Gastrocnemius medialis (tissue), 4 donors: ENCODE data around the gene TBK1. TPM values are rescaled to one million over a fixed set of nuclear protein-coding genes. Genes with fewer than 3 reads are reported as not detected.
A peak's percentile ranks its signal among the peaks of the same experiment; 100 is the strongest.

Experiments used
- ATAC-seq, 2 donors: fragments of 150-250 bp; one replicate each; pipeline ENCODE4 v1.9.1; 2016
- DNase-seq, 2 donors: peaks; one replicate each; pipeline ENCODE4 v3.0.0-alpha.2; 2019
- H3K27ac ChIP-seq, 4 donors: fragments of 200-600 bp; sonication (generic); 1 replicate in 1 of 4; 2 replicates in 3 of 4; pipeline ENCODE4 v1.5.1; 2016 to 2018; ENCODE audit warnings: mild to moderate bottlenecking in 2 of 4, moderate library complexity in 1 of 4
- H3K27me3 ChIP-seq, 3 donors: fragments of 200-600 bp; sonication (generic) in 2 of 3; 1 replicate in 1 of 3; 2 replicates in 2 of 3; pipeline versions ENCODE4 v1.5.1 to v1.6.0; 2016 to 2019; ENCODE audit warnings: mild to moderate bottlenecking in 1 of 3, moderate library complexity in 1 of 3
- H3K36me3 ChIP-seq, 2 donors: fragments of 200-600 bp; sonication (generic) in 1 of 2; one replicate each; pipeline ENCODE4 v1.5.1; 2017 to 2018
- H3K4me1 ChIP-seq, 2 donors: fragments of 200-600 bp; sonication (generic) in 1 of 2; one replicate each; pipeline ENCODE4 v1.5.1; 2016 to 2017; ENCODE audit warnings: mild to moderate bottlenecking in 2 of 2
- H3K4me3 ChIP-seq, 4 donors: fragments of 200-600 bp; sonication (generic) in 3 of 4; 1 replicate in 1 of 4; 2 replicates in 3 of 4; pipeline ENCODE4 v1.5.1; 2016 to 2019; ENCODE audit warnings: mild to moderate bottlenecking in 2 of 4
- H3K9me3 ChIP-seq, 3 donors: fragments of 200-600 bp; sonication (generic) in 2 of 3; 1 replicate in 1 of 3; 2 replicates in 2 of 3; pipeline ENCODE4 v1.5.1; 2016 to 2019
- CTCF ChIP-seq, 5 experiments: fragments of 450-650 bp in 3 of 5; fragments of 200-600 bp in 2 of 5; sonication (generic) in 2 of 5; IDR thresholded peaks in 4 of 5; conservative IDR thresholded peaks in 1 of 5; 1 replicate in 4 of 5; 2 replicates in 1 of 5; pipeline ENCODE4 v1.5.1; 2016 to 2019; ENCODE audit warnings: antibody characterized with exemption in 5 of 5, mild to moderate bottlenecking in 3 of 5, moderate library complexity in 3 of 5
- POLR2A ChIP-seq, 2 donors: fragments of 450-650 bp; IDR thresholded peaks; one replicate each; pipeline ENCODE4 v1.6.1; 2017; ENCODE audit warnings: antibody characterized with exemption in 2 of 2, mild to moderate bottlenecking in 2 of 2, moderate library complexity in 2 of 2
- in situ Hi-C, 4 donors: fragments of 200-750 bp; cut with MboI; loops; one replicate each; pipeline versions ENCODE4 v1.15.0 to v1.8.0; 2017; ENCODE audit warnings: low sequenced_read_pairs in 4 of 4
- intact Hi-C: fragments of 100-400 bp; cut with DNase I; formaldehyde crosslinking; loops from one replicate; pipeline ENCODE4 v1.15.1; 2023; ENCODE audit warnings: low total_unique reads
- total RNA-seq, 4 donors: library from RNA; depleted of rRNA; stranded (reverse); fragments of >200 nt; gene quantifications; one replicate each; pipeline versions ENCODE4 v1.1.0 to v1.2.3, GENCODE V29; 2016

Gene TBK1
- total RNA-seq, 4 donors from 2014 or later, result 20.1 to 40.8 (median 27.6) TPM

GRCh38 chr12:64469455-64470142 is 17.7 kb downstream of the TBK1 start:
- Histone ChIP-seq H3K9me3 (no peaks in the 10 kb centered on the region), H3K4me3 (no peak overlapping the region), H3K36me3 (peaks cover 0 to 43% of the 10 kb centered on the region in 2 donors), H3K27me3 (no peaks in the 10 kb centered on the region), H3K27ac (peak overlapping the region; percentile 75 to 82 (median 78)), H3K4me1 (peaks cover 27 to 30% of the 10 kb centered on the region in 2 donors)
- ATAC-seq (peak; percentile 87 to 96), DNase-seq (peak; percentile 42 to 70)
- in situ Hi-C loops, result no loop called here
- TF ChIP-seq CTCF (IDR thresholded peaks at IDR 0.05 in 4 of 5, conservative IDR thresholded peaks at IDR 0.05 in 1 of 5) (no peak), POLR2A (IDR thresholded peaks at IDR 0.05) (no peak)
- intact Hi-C loops, result loop anchor here (2.0 kb wide), 1 partner anchor 19 kb away; no protein-coding TSS in a partner anchor

GRCh38 chr12:64470495-64470894 is 18.6 kb downstream of the TBK1 start:
- H3K27me3 ChIP-seq, result no peaks in the 10 kb centered on the region
- ATAC-seq (peak; percentile 85 to 92), DNase-seq (no peak)
- in situ Hi-C loops (no loop called here), intact Hi-C loops (no loop called here)
- H3K36me3 ChIP-seq, result peaks cover 0 to 44% of the 10 kb centered on the region in 2 donors
- H3K27ac ChIP-seq, result peak overlapping the region; percentile 75 to 82 (median 78)
- TF ChIP-seq POLR2A (IDR thresholded peaks at IDR 0.05) (no peak), CTCF (IDR thresholded peaks at IDR 0.05 in 4 of 5, conservative IDR thresholded peaks at IDR 0.05 in 1 of 5) (no peak)
- no peaks in the 10 kb centered on the region for H3K9me3 ChIP-seq
- no peak overlapping the region for H3K4me3 ChIP-seq
- H3K4me1 ChIP-seq, result peaks cover 27 to 30% of the 10 kb centered on the region in 2 donors

GRCh38 chr12:64473176-64473575 is 21.3 kb downstream of the TBK1 start:
- no peak for ATAC-seq
- no peaks in the 10 kb centered on the region for H3K27me3 ChIP-seq
- peaks cover 0 to 7% (median 0%) of the 10 kb centered on the region in 3 donors for H3K9me3 ChIP-seq
- no peak overlapping the region for H3K27ac ChIP-seq
- H3K36me3 ChIP-seq, result peaks cover 0 to 40% of the 10 kb centered on the region in 2 donors
- in situ Hi-C loops (no loop called here), intact Hi-C loops (no loop called here)
- peaks cover 27 to 30% of the 10 kb centered on the region in 2 donors for H3K4me1 ChIP-seq
- no peak for DNase-seq
- no peak overlapping the region for H3K4me3 ChIP-seq
- no peak for TF ChIP-seq POLR2A (IDR thresholded peaks at IDR 0.05)
- no peak for TF ChIP-seq CTCF (IDR thresholded peaks at IDR 0.05 in 4 of 5, conservative IDR thresholded peaks at IDR 0.05 in 1 of 5)

GRCh38 chr12:64475518-64475917 is 23.6 kb downstream of the TBK1 start:
- no peak for TF ChIP-seq CTCF (IDR thresholded peaks at IDR 0.05 in 4 of 5, conservative IDR thresholded peaks at IDR 0.05 in 1 of 5)
- TF ChIP-seq POLR2A (IDR thresholded peaks at IDR 0.05), result no peak
- Histone ChIP-seq H3K27ac (no peak overlapping the region), H3K36me3 (peaks cover 0 to 39% of the 10 kb centered on the region in 2 donors), H3K4me1 (peaks cover 10 to 13% of the 10 kb centered on the region in 2 donors), H3K27me3 (no peaks in the 10 kb centered on the region), H3K9me3 (peaks cover 0 to 7% (median 0%) of the 10 kb centered on the region in 3 donors), H3K4me3 (no peak overlapping the region)
- intact Hi-C loops (no loop called here), in situ Hi-C loops (no loop called here)
- ATAC-seq (no peak), DNase-seq (no peak)
